HG02623 (cell line): Measurements from ENCODE around the gene TLCD5.

Experiments used
- ATAC-seq: cut with Tn5 transposase; IDR thresholded peaks from one replicate; pipeline ENCODE4 v1.9.1; 2021; ENCODE audit warnings: moderate library complexity; ENCODE audit not compliant: unreplicated experiment

The TLCD5 gene

DNA sequence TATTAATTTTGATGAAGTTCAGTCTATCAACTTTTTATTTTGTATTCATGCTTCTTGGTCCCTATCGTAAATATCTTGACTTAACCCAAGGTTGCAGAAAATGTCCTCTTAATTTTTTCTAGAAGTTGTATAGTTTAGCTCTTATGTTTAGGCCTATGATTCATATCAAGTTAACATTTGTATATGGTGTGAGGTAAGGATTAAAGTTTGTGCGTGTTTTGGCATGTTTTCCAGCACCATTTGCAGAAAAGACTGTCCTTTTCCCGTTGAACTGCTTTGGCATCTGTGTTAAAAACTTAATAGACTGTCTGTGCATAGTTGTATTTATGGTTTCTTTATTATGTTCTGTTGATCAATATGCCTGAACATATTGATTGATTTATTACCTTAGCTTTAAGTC lies 53.4 kb downstream of the TLCD5 start:
- ATAC-seq = no peak

DNA sequence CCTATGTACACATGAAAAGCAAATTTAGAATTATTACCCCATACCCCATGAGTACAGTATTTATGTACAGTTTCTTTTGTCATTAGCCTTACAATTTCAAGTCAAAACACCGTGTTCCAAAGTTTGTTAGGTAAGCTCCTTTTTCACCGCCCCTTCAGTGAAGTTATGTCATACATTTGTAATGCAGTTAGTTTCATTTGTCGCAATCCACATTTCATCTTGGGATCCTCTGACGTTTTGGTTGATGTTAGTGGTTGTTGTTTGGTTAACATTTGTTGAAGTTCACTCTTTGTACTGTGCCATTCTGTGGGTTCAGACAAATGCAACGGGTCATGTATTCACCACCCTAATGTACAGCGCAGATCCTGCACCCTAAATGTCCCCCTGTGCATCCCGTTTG lies 56.3 kb downstream of the TLCD5 start:
- ATAC-seq = no peak
